ENCODE measurements around the gene NRSN1. TPM values are rescaled to one million over a fixed set of nuclear protein-coding genes. Genes with fewer than 3 reads are reported as not detected.

Gene NRSN1
- total and polyA plus RNA-seq, 2 of the 13 experiments (the other 11 are each of a cell fraction or from before 2014, with no cell fraction given) = not detected

DNA sequence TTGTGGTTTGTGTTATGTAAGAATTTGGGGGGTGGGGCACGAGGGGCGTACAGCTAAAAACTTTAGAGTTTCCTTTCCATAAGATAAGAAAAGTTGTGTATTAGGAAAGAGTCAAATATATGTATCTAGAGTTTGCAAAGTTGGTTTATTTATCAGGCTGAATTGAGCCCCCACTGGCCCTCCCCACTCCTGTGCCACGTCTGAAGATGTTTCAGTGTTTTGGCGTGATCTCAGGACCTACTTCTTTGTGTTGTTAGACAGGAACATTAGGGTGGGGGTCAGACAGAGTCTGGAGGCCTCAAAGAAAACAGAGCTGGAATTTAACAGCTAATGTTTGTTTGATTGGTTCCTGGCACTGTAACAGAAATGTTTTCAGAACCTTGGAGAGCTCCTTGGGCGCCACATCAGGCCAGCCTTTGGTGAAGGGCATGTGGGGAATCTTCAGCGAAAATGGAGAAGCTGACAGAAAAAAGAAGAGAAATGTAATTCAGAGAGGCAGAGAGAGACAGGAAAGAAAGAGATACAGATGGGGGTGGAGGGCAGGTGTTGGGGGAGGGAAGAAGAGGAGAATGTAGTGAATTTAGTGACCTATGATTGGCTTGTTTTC, 674 bp downstream of the NRSN1 start (continued):
- TF ChIP-seq RBFOX2 (IDR thresholded peaks at IDR 0.05; ENCODE audit: low read depth, low read length) = no peak
- TF ChIP-seq LCORL (IDR thresholded peaks at IDR 0.05) = no peak
- TF ChIP-seq LCORL (CRISPR knock-in tag; IDR thresholded peaks at IDR 0.05) = no peak
- TF ChIP-seq PHF20 (CRISPR knock-in tag; IDR thresholded peaks at IDR 0.05) = no peak
- no peak for TF ChIP-seq ZNF569 (CRISPR knock-in tag; IDR thresholded peaks at IDR 0.05; ENCODE audit: borderline replicate concordance)
- TF ChIP-seq FOXK2 (IDR thresholded peaks at IDR 0.05) = no peak
- TF ChIP-seq, protein P1, sequence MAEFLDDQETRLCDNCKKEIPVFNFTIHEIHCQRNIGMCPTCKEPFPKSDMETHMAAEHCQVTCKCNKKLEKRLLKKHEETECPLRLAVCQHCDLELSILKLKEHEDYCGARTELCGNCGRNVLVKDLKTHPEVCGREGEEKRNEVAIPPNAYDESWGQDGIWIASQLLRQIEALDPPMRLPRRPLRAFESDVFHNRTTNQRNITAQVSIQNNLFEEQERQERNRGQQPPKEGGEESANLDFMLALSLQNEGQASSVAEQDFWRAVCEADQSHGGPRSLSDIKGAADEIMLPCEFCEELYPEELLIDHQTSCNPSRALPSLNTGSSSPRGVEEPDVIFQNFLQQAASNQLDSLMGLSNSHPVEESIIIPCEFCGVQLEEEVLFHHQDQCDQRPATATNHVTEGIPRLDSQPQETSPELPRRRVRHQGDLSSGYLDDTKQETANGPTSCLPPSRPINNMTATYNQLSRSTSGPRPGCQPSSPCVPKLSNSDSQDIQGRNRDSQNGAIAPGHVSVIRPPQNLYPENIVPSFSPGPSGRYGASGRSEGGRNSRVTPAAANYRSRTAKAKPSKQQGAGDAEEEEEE (CRISPR knock-in tag; IDR thresholded peaks at IDR 0.05; ENCODE audit: borderline replicate concordance) = no peak
- peak; percentile 81 for TF ChIP-seq DBP (CRISPR knock-in tag; IDR thresholded peaks at IDR 0.05; ENCODE audit: not compliant biosample characterization)
- no peak for TF ChIP-seq ZNF207 (IDR thresholded peaks at IDR 0.05; ENCODE audit: borderline replicate concordance)
- no peak for TF ChIP-seq KAT2B (IDR thresholded peaks at IDR 0.05; ENCODE audit: borderline replicate concordance, low read depth, low read length)
- 0 out of 2 replicates have a peak, but pooled peaks have one; percentile 46 for TF ChIP-seq TEAD2 (CRISPR knock-in tag; IDR thresholded peaks at IDR 0.05)
- TF ChIP-seq RBAK (CRISPR knock-in tag; IDR thresholded peaks at IDR 0.05) = peak; percentile 42; the same call in 1 of the 2 replicates
- no peak for TF ChIP-seq ZNF451 (CRISPR knock-in tag; IDR thresholded peaks at IDR 0.05)
- TF ChIP-seq, protein P2, sequence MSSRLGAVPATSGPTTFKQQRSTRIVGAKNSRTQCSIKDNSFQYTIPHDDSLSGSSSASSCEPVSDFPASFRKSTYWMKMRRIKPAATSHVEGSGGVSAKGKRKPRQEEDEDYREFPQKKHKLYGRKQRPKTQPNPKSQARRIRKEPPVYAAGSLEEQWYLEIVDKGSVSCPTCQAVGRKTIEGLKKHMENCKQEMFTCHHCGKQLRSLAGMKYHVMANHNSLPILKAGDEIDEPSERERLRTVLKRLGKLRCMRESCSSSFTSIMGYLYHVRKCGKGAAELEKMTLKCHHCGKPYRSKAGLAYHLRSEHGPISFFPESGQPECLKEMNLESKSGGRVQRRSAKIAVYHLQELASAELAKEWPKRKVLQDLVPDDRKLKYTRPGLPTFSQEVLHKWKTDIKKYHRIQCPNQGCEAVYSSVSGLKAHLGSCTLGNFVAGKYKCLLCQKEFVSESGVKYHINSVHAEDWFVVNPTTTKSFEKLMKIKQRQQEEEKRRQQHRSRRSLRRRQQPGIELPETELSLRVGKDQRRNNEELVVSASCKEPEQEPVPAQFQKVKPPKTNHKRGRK (CRISPR knock-in tag; IDR thresholded peaks at IDR 0.05) = no peak
- TF ChIP-seq CEBPB (IDR thresholded peaks at IDR 0.05; ENCODE audit: borderline replicate concordance, low read depth, low read length) = no peak
- TF ChIP-seq KMT2B (CRISPR knock-in tag; IDR thresholded peaks at IDR 0.05) = peak; percentile 85
- no peak for TF ChIP-seq MYC (CRISPR knock-in tag; IDR thresholded peaks at IDR 0.05; ENCODE audit: borderline replicate concordance)
- TF ChIP-seq RFX1 (IDR thresholded peaks at IDR 0.05) = no peak
- TF ChIP-seq MTA1 (CRISPR knock-in tag; IDR thresholded peaks at IDR 0.05; ENCODE audit: borderline replicate concordance) = no peak
- TF ChIP-seq TCF7L2 (IDR thresholded peaks at IDR 0.05; ENCODE audit: low read depth, low read length) = no peak
- TF ChIP-seq, protein P3, sequence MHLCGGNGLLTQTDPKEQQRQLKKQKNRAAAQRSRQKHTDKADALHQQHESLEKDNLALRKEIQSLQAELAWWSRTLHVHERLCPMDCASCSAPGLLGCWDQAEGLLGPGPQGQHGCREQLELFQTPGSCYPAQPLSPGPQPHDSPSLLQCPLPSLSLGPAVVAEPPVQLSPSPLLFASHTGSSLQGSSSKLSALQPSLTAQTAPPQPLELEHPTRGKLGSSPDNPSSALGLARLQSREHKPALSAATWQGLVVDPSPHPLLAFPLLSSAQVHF (CRISPR knock-in tag; IDR thresholded peaks at IDR 0.05) = peak; percentile 87
- no peak for TF ChIP-seq RNF219 (CRISPR knock-in tag; IDR thresholded peaks at IDR 0.05)
- TF ChIP-seq ZNF879 (CRISPR knock-in tag; IDR thresholded peaks at IDR 0.05) = 0 out of 2 replicates have a peak, but pooled peaks have one; percentile 38
- TF ChIP-seq MAFK (conservative IDR thresholded peaks at IDR 0.05 in 1 of 2, IDR thresholded peaks at IDR 0.05 in 1 of 2; ENCODE audit: low read length in 2 of 2) = no peak
- TF ChIP-seq KLF15 (CRISPR knock-in tag; IDR thresholded peaks at IDR 0.05; ENCODE audit: borderline replicate concordance) = peak; percentile 56; the same call in 1 of the 2 replicates
